ENCODE measurements around the gene SMLR1. TPM values are rescaled to one million over a fixed set of nuclear protein-coding genes. Genes with fewer than 3 reads are reported as not detected.

Gene SMLR1
- total and polyA plus RNA-seq, 9 of the 15 experiments (the other 6 are each of a cell fraction or from before 2014, with no cell fraction given): not detected

DNA sequence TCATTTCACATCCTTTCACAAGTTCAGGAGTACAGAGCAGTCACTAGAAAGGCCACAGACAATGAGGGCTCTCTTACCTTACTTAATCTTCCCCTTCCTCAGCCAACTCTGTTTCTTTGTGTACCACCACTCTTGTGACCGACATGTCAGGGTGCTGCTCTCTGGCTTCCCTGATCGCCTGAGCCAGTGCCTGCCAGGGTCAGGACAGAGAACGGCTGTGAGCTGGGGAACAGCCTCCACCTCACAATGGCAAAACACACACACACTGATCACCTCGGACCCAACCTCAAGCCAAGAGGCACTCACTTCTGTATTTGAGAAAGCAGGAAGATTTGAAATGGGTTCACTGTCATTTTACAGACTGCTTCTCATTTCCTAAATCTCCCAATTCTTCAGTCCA lies 30.8 kb downstream of the SMLR1 start:
- no peak for ATAC-seq
- H3K9ac ChIP-seq (ENCODE audit: insufficient read depth in 1 of 2, low read depth in 2 of 2, low read length in 2 of 2): no peak overlapping the region
- TF ChIP-seq MGA (IDR thresholded peaks at IDR 0.05) (no peak), ILK (tag; IDR thresholded peaks at IDR 0.05; ENCODE audit: borderline replicate concordance, low read depth) (no peak), TBP (optimal IDR thresholded peaks at IDR 0.05; ENCODE audit: low read depth, low read length) (no peak)
- TF ChIP-seq, protein P1, sequence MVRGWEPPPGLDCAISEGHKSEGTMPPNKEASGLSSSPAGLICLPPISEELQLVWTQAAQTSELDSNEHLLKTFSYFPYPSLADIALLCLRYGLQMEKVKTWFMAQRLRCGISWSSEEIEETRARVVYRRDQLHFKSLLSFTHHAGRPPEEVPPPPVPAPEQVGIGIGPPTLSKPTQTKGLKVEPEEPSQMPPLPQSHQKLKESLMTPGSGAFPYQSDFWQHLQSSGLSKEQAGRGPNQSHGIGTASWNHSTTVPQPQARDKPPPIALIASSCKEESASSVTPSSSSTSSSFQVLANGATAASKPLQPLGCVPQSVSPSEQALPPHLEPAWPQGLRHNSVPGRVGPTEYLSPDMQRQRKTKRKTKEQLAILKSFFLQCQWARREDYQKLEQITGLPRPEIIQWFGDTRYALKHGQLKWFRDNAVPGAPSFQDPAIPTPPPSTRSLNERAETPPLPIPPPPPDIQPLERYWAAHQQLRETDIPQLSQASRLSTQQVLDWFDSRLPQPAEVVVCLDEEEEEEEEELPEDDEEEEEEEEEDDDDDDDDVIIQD (CRISPR knock-in tag; IDR thresholded peaks at IDR 0.05): no peak
- TF ChIP-seq, protein P2, sequence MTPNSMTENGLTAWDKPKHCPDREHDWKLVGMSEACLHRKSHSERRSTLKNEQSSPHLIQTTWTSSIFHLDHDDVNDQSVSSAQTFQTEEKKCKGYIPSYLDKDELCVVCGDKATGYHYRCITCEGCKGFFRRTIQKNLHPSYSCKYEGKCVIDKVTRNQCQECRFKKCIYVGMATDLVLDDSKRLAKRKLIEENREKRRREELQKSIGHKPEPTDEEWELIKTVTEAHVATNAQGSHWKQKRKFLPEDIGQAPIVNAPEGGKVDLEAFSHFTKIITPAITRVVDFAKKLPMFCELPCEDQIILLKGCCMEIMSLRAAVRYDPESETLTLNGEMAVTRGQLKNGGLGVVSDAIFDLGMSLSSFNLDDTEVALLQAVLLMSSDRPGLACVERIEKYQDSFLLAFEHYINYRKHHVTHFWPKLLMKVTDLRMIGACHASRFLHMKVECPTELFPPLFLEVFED (CRISPR knock-in tag; conservative IDR thresholded peaks at IDR 0.05): no peak

More for the DNA sequence above, 30.8 kb downstream of the SMLR1 start:
- no peaks in the 10 kb centered on the region for H3K79me2 ChIP-seq (ENCODE audit: control insufficient read depth, insufficient read depth, low read length)
- H3K27me3 ChIP-seq (ENCODE audit: control insufficient read depth in 2 of 2, insufficient read depth in 2 of 2, low read length in 2 of 2): no peaks in the 10 kb centered on the region
- FAIRE-seq (no peak), DNase-seq (ENCODE audit: extremely low read depth in 1 of 4, low spot score in 3 of 4) (no peak)
- no peaks in the 10 kb centered on the region for H4K20me1 ChIP-seq (replicated peaks; ENCODE audit: control insufficient read depth, insufficient read depth, low read length)
- intact Hi-C loops (cut with micrococcal nuclease): no loop called here
- in situ Hi-C loops (cut with MboI): no loop called here
- no peaks in the 10 kb centered on the region for H3K9me1 ChIP-seq (ENCODE audit: control insufficient read depth, insufficient read depth, low read length)
- CTCF ChIA-PET (ENCODE audit: low intra/inter-chr PET ratio): no interaction called here
- H2AFZ ChIP-seq (ENCODE audit: low read depth, low read length): no peak overlapping the region
- BruUV-seq (replicated peaks): no TSS peak
- H3K4me3 ChIP-seq: no peak overlapping the region
- H3K4me2 ChIP-seq (ENCODE audit: insufficient read depth, low read length): no peak overlapping the region
- POLR2A ChIA-PET: interaction anchor here (1.0 kb wide), 1 partner anchor 13 kb away, joined by 3 read pairs; no protein-coding TSS in a partner anchor
- H3K27ac ChIP-seq (ENCODE audit: extremely low read depth, low read depth, low read length): no peak overlapping the region
- WGBS (ENCODE audit: insufficient coverage, low coverage, missing lambda C conversion rate): 21% methylated on average over 2 of the region's 4 CpGs
- H3K9me3 ChIP-seq (replicated peaks; ENCODE audit: control insufficient read depth, insufficient read depth, low read depth, low read length): no peaks in the 10 kb centered on the region
- no peaks in the 10 kb centered on the region for H3K4me1 ChIP-seq (replicated peaks in 1 of 2; ENCODE audit: control insufficient read depth in 2 of 2, insufficient read depth in 2 of 2, low read length in 2 of 2)
- H3K36me3 ChIP-seq (ENCODE audit: control insufficient read depth, insufficient read depth, low read length): peaks cover under 1% of the 10 kb centered on the region; the same call in 1 of the 3 replicates

Measured in K562 (cell line).